AG04449 (cell line): ENCODE results near the gene CPVL.

Source experiments
- CTCF ChIA-PET: fragments of 350-600 bp; formaldehyde crosslinking; extraction: SDS; loops from one replicate; lab custom pipeline; 2021; ENCODE audit warnings: antibody characterized with exemption; lab: Yijun Ruan, JAX
- POLR2A ChIA-PET: fragments of 400-600, 350-600 bp; formaldehyde crosslinking; extraction: SDS; loops from one replicate; lab custom pipeline; 2020; ENCODE audit warnings: antibody characterized with exemption, inconsistent platforms; lab: Yijun Ruan, JAX
- DNase-seq: peaks from one replicate; pipeline ENCODE4 v3.0.0-alpha.2; 2010; ENCODE audit warnings: low read depth, low spot score
- H3K4me3 ChIP-seq: 2 replicates; pipeline ENCODE4 v1.5.1; 2011; ENCODE audit warnings: low read depth, mild to moderate bottlenecking, control low read depth, low read length
- CTCF ChIP-seq: IDR thresholded peaks from one replicate; pipeline ENCODE4 v1.5.1; 2011; ENCODE audit warnings: mild to moderate bottlenecking, moderate library complexity, low read length, control low read depth, inconsistent platforms; ENCODE audit not compliant: insufficient read depth; ENCODE audit errors: missing control alignments

Gene CPVL

DNA sequence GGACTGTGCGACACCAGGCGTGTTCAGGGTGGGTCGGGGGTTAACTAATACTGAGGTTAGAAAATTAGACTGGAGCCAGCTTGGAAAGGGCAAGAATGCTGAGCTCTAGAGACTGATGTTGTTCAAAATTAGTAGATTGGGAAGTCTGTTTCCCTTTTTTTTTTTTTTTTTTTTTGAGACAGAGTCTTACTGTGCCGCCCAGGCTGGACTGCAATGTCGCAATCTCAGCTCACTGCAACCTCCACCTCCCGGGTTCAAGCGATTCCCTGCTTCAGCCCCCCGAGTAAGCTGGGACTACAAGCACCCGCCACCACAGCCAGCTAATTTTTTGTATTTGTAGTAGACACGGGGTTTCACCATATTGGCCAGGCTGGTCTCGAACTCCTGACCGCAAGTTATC is 2.7 kb upstream of the CPVL start:
- POLR2A ChIA-PET: no interaction called here
- no peak for DNase-seq
- CTCF ChIA-PET: interaction anchor here (0.9 to 1.2 kb wide), 2 partner anchors 222 to 226 kb away, joined by 3 read pairs; no protein-coding TSS in a partner anchor
- TF ChIP-seq CTCF: no peak
- no peak overlapping the region for H3K4me3 ChIP-seq

- H3K4me3 ChIP-seq: no peak overlapping the region
- no peak for TF ChIP-seq CTCF
- DNase-seq: no peak
- ChIA-PET POLR2A (no interaction called here), CTCF (interaction anchor here (0.6 to 1.2 kb wide), 3 partner anchors 42 to 221 kb away, joined by 3 read pairs; no protein-coding TSS in a partner anchor)
Observed at GRCh38 chr7:29147821-29148220, 1.5 kb upstream of the CPVL start.

DNA sequence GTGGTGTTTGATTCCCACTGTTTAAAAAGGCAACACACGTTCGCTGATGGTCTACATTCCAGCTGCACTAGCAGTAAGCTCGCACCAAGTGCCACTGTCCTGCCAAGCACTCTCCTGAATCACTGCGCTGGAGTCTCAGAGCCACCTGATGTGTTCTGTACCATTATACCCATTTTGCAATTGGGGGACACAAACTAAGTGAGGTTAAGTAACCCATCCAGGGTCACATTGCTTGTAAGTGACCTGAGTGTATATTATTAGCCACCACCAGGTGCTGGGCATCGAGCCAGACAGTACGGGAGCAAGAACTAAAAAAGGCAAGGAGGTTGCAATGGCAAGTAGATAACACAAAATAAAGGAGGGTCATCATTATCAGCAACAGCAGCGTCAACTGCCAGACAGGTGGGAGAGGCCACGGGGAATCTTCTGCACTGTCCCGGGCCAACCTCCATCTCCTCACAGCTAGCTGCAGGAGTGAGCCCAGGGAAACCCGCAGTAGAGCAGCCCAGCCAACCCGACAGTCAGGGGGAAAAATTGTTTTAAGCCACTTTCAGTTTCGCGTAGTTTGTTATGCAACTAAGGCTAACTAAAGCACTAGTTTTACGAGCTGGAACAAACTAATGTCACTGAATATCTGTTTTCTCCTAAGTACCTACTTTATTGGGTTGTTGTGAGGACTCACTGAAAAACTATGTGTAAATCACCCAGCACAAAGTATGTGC is 712 bp upstream of the CPVL start:
- no peak for TF ChIP-seq CTCF
- POLR2A ChIA-PET: no interaction called here
- H3K4me3 ChIP-seq: no peak overlapping the region
- DNase-seq: no peak
- CTCF ChIA-PET: interaction anchor here (0.9 kb wide), 1 partner anchor 38 kb away, joined by 3 read pairs; no protein-coding TSS in a partner anchor

- no peak overlapping the region for H3K4me3 ChIP-seq
- POLR2A ChIA-PET: no interaction called here
Observed at GRCh38 chr7:29145553-29146056, 732 bp downstream of the CPVL start.

DNA sequence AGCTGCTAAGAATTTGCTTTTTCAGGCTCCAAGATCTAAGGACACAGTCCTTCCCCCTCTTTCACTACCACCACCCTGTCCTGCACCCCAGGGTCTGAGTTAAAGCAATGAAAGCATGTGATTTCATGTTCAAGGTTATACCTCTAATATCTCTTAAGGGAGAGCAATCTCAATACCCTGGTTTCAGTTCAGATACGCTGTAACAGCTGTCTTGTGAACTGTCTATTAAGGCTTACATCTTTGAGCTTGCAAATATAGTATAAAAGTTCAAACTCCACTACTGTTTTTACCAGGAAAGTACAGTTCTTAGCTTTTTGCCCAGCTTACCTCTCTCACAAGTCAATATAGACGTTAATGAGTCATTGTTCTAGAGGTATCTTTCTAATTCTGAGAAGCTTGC is 2.6 kb downstream of the CPVL start:
- no peak for DNase-seq
- CTCF ChIA-PET: interaction anchor here (1.2 kb wide), 1 partner anchor 217 kb away, joined by 6 read pairs; no protein-coding TSS in a partner anchor
- POLR2A ChIA-PET: no interaction called here
- no peak overlapping the region for H3K4me3 ChIP-seq
- TF ChIP-seq CTCF: no peak

More at GRCh38 chr7:29145553-29146056, 732 bp downstream of the CPVL start:
- TF ChIP-seq CTCF: no peak
- CTCF ChIA-PET: no interaction called here
- no peak for DNase-seq

- no peak overlapping the region for H3K4me3 ChIP-seq
- no peak for DNase-seq
- CTCF ChIA-PET: interaction anchor here (0.9 to 1.9 kb wide), 2 partner anchors 36 to 216 kb away, joined by 4 to 7 read pairs; no protein-coding TSS in a partner anchor
- POLR2A ChIA-PET: no interaction called here
- TF ChIP-seq CTCF: no peak
Observed at GRCh38 chr7:29142021-29142727, 4.2 kb downstream of the CPVL start.
